ENCODE data around the gene CRELD2.

- TF ChIP-seq TARDBP (IDR thresholded peaks at IDR 0.05) (no peak), SUZ12 (IDR thresholded peaks at IDR 0.05) (no peak), NFRKB (IDR thresholded peaks at IDR 0.05) (no peak), FOXA1 (IDR thresholded peaks at IDR 0.05) (no peak), BHLHE40 (IDR thresholded peaks at IDR 0.05; ENCODE audit: borderline replicate concordance) (no peak), ELF4 (IDR thresholded peaks at IDR 0.05) (no peak), HDGF (IDR thresholded peaks at IDR 0.05; ENCODE audit: borderline replicate concordance) (no peak)
These were observed 762 bp downstream of the CRELD2 start for GRCh38 chr22:49918911-49919881.
